B cell (primary cell): ENCODE results near the gene CECR2. TPM values are rescaled to one million over a fixed set of nuclear protein-coding genes. Genes with fewer than 3 reads are reported as not detected.

Experiments
- ATAC-seq: fragments of 200-7000 bp; cut with Tn5 transposase; one replicate; pipeline ENCODE4 v1.10.0; 2021; ENCODE audit warnings: low read depth, mild to moderate bottlenecking, moderate number of reproducible peaks, moderate library complexity
- CTCF ChIA-PET: fragments of 350-600 bp; sonication (Branson Sonifier 250); formaldehyde crosslinking; loops from one replicate; lab custom pipeline; 2021; ENCODE audit warnings: antibody characterized with exemption, inconsistent platforms; lab: Charles Lee
- POLR2A ChIA-PET: fragments of 350-600 bp; sonication (Branson Sonifier 250); formaldehyde crosslinking; loops from one replicate; lab custom pipeline; 2021; ENCODE audit warnings: antibody characterized with exemption; lab: Charles Lee
- DNase-seq: peaks from one replicate; pipeline ENCODE4 v3.0.0; 2013
- H2AFZ ChIP-seq: 2 replicates; pipeline ENCODE4 v1.6.1; 2012; ENCODE audit warnings: mild to moderate bottlenecking, low read depth, low read length; ENCODE audit not compliant: insufficient read depth, poor library complexity, severe bottlenecking
- H3K27ac ChIP-seq, 2 donors: 1 replicate in 1 of 2; 2 replicates in 1 of 2; pipeline ENCODE4 v1.5.1; 2012 to 2013; ENCODE audit warnings: low read length in 2 of 2, mild to moderate bottlenecking in 2 of 2, moderate library complexity in 1 of 2
- H3K27me3 ChIP-seq, 4 experiments: fragments of 200-600 bp in 1 of 4; sonication (generic) in 1 of 4; replicated peaks in 1 of 4; 1 replicate in 2 of 4; 2 replicates in 2 of 4; pipeline versions ENCODE4 v1.6.1 to v1.7.0; 2013 to 2016; ENCODE audit warnings: low read length in 3 of 4, mild to moderate bottlenecking in 2 of 4, mixed read lengths in 1 of 4, moderate library complexity in 1 of 4; ENCODE audit not compliant: insufficient read depth in 4 of 4, control insufficient read depth in 3 of 4; ENCODE audit errors: control extremely low read depth in 1 of 4
- H3K36me3 ChIP-seq, 2 experiments: replicated peaks in 1 of 2; 1 replicate in 1 of 2; 2 replicates in 1 of 2; pipeline versions ENCODE4 v1.6.1 to v1.7.1; 2013; ENCODE audit warnings: low read length in 1 of 2; ENCODE audit not compliant: insufficient read depth in 2 of 2, control insufficient read depth in 1 of 2; ENCODE audit errors: control extremely low read depth in 1 of 2, extremely low read depth in 1 of 2
- H3K4me1 ChIP-seq, 2 donors: fragments of 200-600 bp in 1 of 2; sonication (generic) in 1 of 2; 1 replicate in 1 of 2; 2 replicates in 1 of 2; pipeline versions ENCODE4 v1.5.1 to v1.6.1; 2013 to 2017; ENCODE audit warnings: low read length in 2 of 2; ENCODE audit not compliant: control insufficient read depth in 2 of 2, insufficient read depth in 2 of 2
- H3K4me2 ChIP-seq: replicated peaks from 2 replicates; pipeline ENCODE3; 2012; ENCODE audit warnings: mild to moderate bottlenecking, low read depth, low read length; ENCODE audit not compliant: poor library complexity, severe bottlenecking
- H3K4me3 ChIP-seq, 5 experiments: fragments of 200-600 bp in 1 of 5; sonication (generic) in 1 of 5; 1 replicate in 3 of 5; 2 replicates in 2 of 5; pipeline versions ENCODE4 v1.5.1 to v1.7.0; 2011 to 2016; ENCODE audit warnings: low read length in 4 of 5, mild to moderate bottlenecking in 4 of 5, low read depth in 2 of 5, control low read depth in 1 of 5, moderate library complexity in 1 of 5; ENCODE audit not compliant: insufficient read depth in 1 of 5; ENCODE audit errors: control extremely low read depth in 1 of 5, extremely low read depth in 1 of 5
- H3K79me2 ChIP-seq: fragments of 200-600 bp; sonication (generic); one replicate; pipeline ENCODE4 v1.6.0; 2016; ENCODE audit warnings: low read length; ENCODE audit not compliant: control insufficient read depth, insufficient read depth
- H3K9ac ChIP-seq: fragments of 200-600 bp; sonication (generic); 2 replicates; pipeline ENCODE4 v1.6.1; 2017; ENCODE audit warnings: mild to moderate bottlenecking, low read length, moderate library complexity
- H3K9me3 ChIP-seq, 3 donors: one replicate each; pipeline versions ENCODE4 v1.6.1 to v1.7.1; 2013; ENCODE audit warnings: low read length in 2 of 3; ENCODE audit not compliant: control insufficient read depth in 2 of 3, insufficient read depth in 1 of 3; ENCODE audit errors: control extremely low read depth in 1 of 3
- H4K20me1 ChIP-seq: 2 replicates; pipeline ENCODE4 v1.6.0; 2012; ENCODE audit warnings: mild to moderate bottlenecking, low read length; ENCODE audit not compliant: insufficient read depth, control insufficient read depth, poor library complexity, severe bottlenecking
- H3K27ac Mint-ChIP-seq: one replicate; pipeline ENCODE4 v1.8.0; 2021; ENCODE audit warnings: mixed read lengths
- H3K27me3 Mint-ChIP-seq: one replicate; pipeline ENCODE4 v1.8.0; 2021; ENCODE audit warnings: mixed read lengths
- H3K4me1 Mint-ChIP-seq: one replicate; pipeline ENCODE4 v1.8.0; 2021; ENCODE audit warnings: mixed read lengths
- H3K4me3 Mint-ChIP-seq: one replicate; pipeline ENCODE4 v1.8.0; 2021; ENCODE audit warnings: mixed read lengths
- H3K9me3 Mint-ChIP-seq: one replicate; pipeline ENCODE4 v1.8.0; 2022; ENCODE audit warnings: mixed read lengths; ENCODE audit not compliant: insufficient read depth
- CTCF ChIP-seq: fragments of 200-600 bp; IDR thresholded peaks from one replicate; pipeline ENCODE4 v1.8.0; 2022; ENCODE audit warnings: antibody characterized with exemption, mild to moderate bottlenecking
- EZH2 ChIP-seq: IDR thresholded peaks from 2 replicates; pipeline ENCODE4 v1.6.1; 2012; ENCODE audit warnings: borderline replicate concordance, low read depth, mild to moderate bottlenecking, moderate library complexity, low read length; ENCODE audit not compliant: insufficient read depth, poor library complexity, severe bottlenecking
- WGBS: methylation state at CpG from one replicate; pipeline ENCODE4 v1.1.5; 2013; ENCODE audit warnings: missing lambda C conversion rate; ENCODE audit not compliant: insufficient coverage; 5-methylcytosine and 5-hydroxymethylcytosine counted together
- intact Hi-C: fragments of 100-400 bp; cut with micrococcal nuclease; formaldehyde crosslinking; loops from one replicate; pipeline ENCODE4 v1.10.0; 2022
- polyA plus RNA-seq: library from polyadenylated mRNA; depleted of rRNA; stranded (reverse); fragments of >200 nt; gene quantifications from 2 replicates; pipeline ENCODE4 v1.2.3, GENCODE V29; 2012
- total RNA-seq, 2 donors: library from RNA; stranded (reverse); fragments of 120-200 nt in 1 of 2; gene quantifications; 1 replicate in 1 of 2; 2 replicates in 1 of 2; pipeline versions ENCODE4 v1.2.3 to v1.2.4, GENCODE V29; 2013 to 2022

The CECR2 gene
- total and polyA plus RNA-seq, 2 donors (not counting 1 experiment from before 2014, with no cell fraction given): 0.13 to 6.6 TPM

GRCh38 chr22:17366830-17367229 is 2.4 kb upstream of the CECR2 start:
- Histone ChIP-seq H3K4me2 (peak overlapping the region; percentile 57), H3K4me1 (peaks cover 27 to 34% of the 10 kb centered on the region in 2 donors), H4K20me1 (no peaks in the 10 kb centered on the region), H3K9me3 (peaks cover 0 to 6% (median 0%) of the 10 kb centered on the region in 3 donors), H3K9ac (no peak overlapping the region), H2AFZ (no peak overlapping the region), H3K79me2 (no peaks in the 10 kb centered on the region), H3K27ac (no peak overlapping the region), H3K4me3 (no peak overlapping the region), H3K36me3 (no peaks in the 10 kb centered on the region), H3K27me3 (peaks cover 0 to 36% (median 22%) of the 10 kb centered on the region in 4 experiments)
- TF ChIP-seq EZH2 (no peak), CTCF (peak; percentile 44)
- intact Hi-C loops: loop anchor here (2.0 to 5.0 kb wide), 2 partner anchors 134 to 195 kb away; no protein-coding TSS in a partner anchor
- POLR2A ChIA-PET: interaction anchor here (0.5 kb wide), 1 partner anchor 226 kb away, joined by 6 read pairs; no protein-coding TSS in a partner anchor
- DNase-seq (peak; percentile 48), ATAC-seq (no peak)
- no peaks in the 10 kb centered on the region for H3K9me3 Mint-ChIP-seq
- H3K4me3 Mint-ChIP-seq: peak overlapping the region; percentile 39
- WGBS: 14% methylated on average over 7 of the region's 11 CpGs
- H3K27ac Mint-ChIP-seq: peak overlapping the region; percentile 48
- CTCF ChIA-PET: interaction anchor here (0.9 to 5.0 kb wide), 6 partner anchors 23 to 148 kb away, joined by 3 to 19 read pairs (median 4); partner anchors contain the start of gene ADA2
- H3K4me1 Mint-ChIP-seq: peaks cover 31% of the 10 kb centered on the region
- H3K27me3 Mint-ChIP-seq: peaks cover 41% of the 10 kb centered on the region

GRCh38 chr22:17368144-17368543 is 1.1 kb upstream of the CECR2 start:
- Histone ChIP-seq H3K9ac (no peak overlapping the region), H3K4me2 (peak overlapping the region; percentile 96), H2AFZ (peak overlapping the region; percentile 47), H4K20me1 (no peaks in the 10 kb centered on the region), H3K4me1 (peaks cover 27 to 34% of the 10 kb centered on the region in 2 donors), H3K4me3 (peak overlapping the region in 2 of 5 experiments; percentile 41 to 53), H3K27ac (no peak overlapping the region), H3K27me3 (peaks cover 0 to 44% (median 25%) of the 10 kb centered on the region in 4 experiments), H3K79me2 (no peaks in the 10 kb centered on the region), H3K36me3 (no peaks in the 10 kb centered on the region), H3K9me3 (peaks cover 0 to 6% (median 0%) of the 10 kb centered on the region in 3 donors)
- peaks cover 43% of the 10 kb centered on the region for H3K27me3 Mint-ChIP-seq
- no peak for TF ChIP-seq CTCF
- TF ChIP-seq EZH2: no peak
- peak overlapping the region; percentile 89 for H3K4me3 Mint-ChIP-seq
- no peaks in the 10 kb centered on the region for H3K9me3 Mint-ChIP-seq
- CTCF ChIA-PET: interaction anchor here (1.0 to 5.0 kb wide), 7 partner anchors 8 to 164 kb away, joined by 3 to 19 read pairs (median 4); partner anchors contain the start of gene ADA2
- H3K4me1 Mint-ChIP-seq: peaks cover 31% of the 10 kb centered on the region
- intact Hi-C loops: loop anchor here (2.0 to 5.0 kb wide), 2 partner anchors 149 to 196 kb away; partner anchors contain the start of gene ADA2
- ATAC-seq (no peak), DNase-seq (peak; percentile 6)
- 0% methylated on average over 2 of the region's 7 CpGs for WGBS
- POLR2A ChIA-PET: interaction anchor here (0.6 to 1.4 kb wide), 3 partner anchors 132 to 196 kb away, joined by 3 to 4 read pairs (median 3); no protein-coding TSS in a partner anchor
- H3K27ac Mint-ChIP-seq: peak overlapping the region; percentile 47
